PC-3 (cell line): Measurements from ENCODE around the gene ACADM. TPM values are rescaled to one million over a fixed set of nuclear protein-coding genes. Genes with fewer than 3 reads are reported as not detected.
"Not testable (repeated sequence)": the region's sequence is repeated elsewhere in the genome, so short reads cannot be mapped to it uniquely, and the experiment has no call there.

ENCODE experiments used
- ATAC-seq: fragments of 200-7000 bp; cut with Tn5 transposase; 2 replicates; pipeline ENCODE4 v1.9.1; 2020; ENCODE audit warnings: mild to moderate bottlenecking, moderate library complexity
- BruUV-seq: library from RNA; stranded (reverse); fragments of 400-500 nt; replicated peaks from 2 replicates; lab custom pipeline; 2021; lab: Mats Ljungman, UMichigan
- CTCF ChIA-PET: fragments of 300-600 bp; sonication (Branson Sonifier 250); formaldehyde crosslinking; loops from one replicate; lab custom pipeline; 2022; ENCODE audit warnings: antibody characterized with exemption; lab: Charles Lee
- POLR2A ChIA-PET: fragments of 300-600 bp; sonication (Branson Sonifier 250); formaldehyde crosslinking; loops from one replicate; lab custom pipeline; 2022; ENCODE audit warnings: antibody characterized with exemption; ENCODE audit not compliant: unreplicated experiment; lab: Charles Lee
- DNase-seq: peaks from one replicate; pipeline ENCODE4 v3.0.0-alpha.2; 2015
- H2AFZ ChIP-seq: fragments of 300-600 bp; sonication (generic); 2 replicates; pipeline ENCODE4 v1.6.0; 2016; ENCODE audit warnings: antibody characterized with exemption, low read length
- H3F3A ChIP-seq: fragments of 300-600 bp; sonication (generic); one replicate; pipeline ENCODE4 v1.6.0; 2017; ENCODE audit warnings: antibody characterized with exemption, low read length, control low read depth, mild to moderate bottlenecking; ENCODE audit not compliant: unreplicated experiment
- H3K27ac ChIP-seq: fragments of 300-600 bp; sonication (generic); 2 replicates; pipeline ENCODE4 v1.5.1; 2016; ENCODE audit warnings: mild to moderate bottlenecking, low read length
- H3K27me3 ChIP-seq: fragments of 300-600 bp; sonication (generic); 2 replicates; pipeline ENCODE4 v1.6.1; 2016; ENCODE audit warnings: low read length, mixed read lengths
- H3K36me3 ChIP-seq: fragments of 300-600 bp; sonication (generic); 2 replicates; pipeline ENCODE4 v1.6.1; 2016; ENCODE audit warnings: low read depth, mixed run types, low read length, mixed read lengths
- H3K4me1 ChIP-seq: fragments of 300-600 bp; sonication (generic); 2 replicates; pipeline ENCODE4 v1.5.1; 2016; ENCODE audit warnings: low read length; ENCODE audit not compliant: insufficient read depth
- H3K4me2 ChIP-seq: fragments of 300-600 bp; sonication (generic); 2 replicates; pipeline ENCODE4 v1.6.0; 2016; ENCODE audit warnings: low read length
- H3K4me3 ChIP-seq: fragments of 300-600 bp; sonication (generic); 2 replicates; pipeline ENCODE4 v1.5.1; 2016; ENCODE audit warnings: mild to moderate bottlenecking, low read length, mixed read lengths
- H3K79me2 ChIP-seq: fragments of 300-600 bp; sonication (generic); 2 replicates; pipeline ENCODE4 v1.6.1; 2017; ENCODE audit warnings: low read length, mixed read lengths
- H3K9ac ChIP-seq: fragments of 300-600 bp; sonication (generic); 2 replicates; pipeline ENCODE4 v1.6.0; 2016; ENCODE audit warnings: mild to moderate bottlenecking, low read length
- H3K9me2 ChIP-seq: fragments of 300-600 bp; sonication (generic); replicated peaks from 2 replicates; pipeline ENCODE4 v1.6.1; 2016; ENCODE audit warnings: mixed run types, low read length, mixed read lengths
- H3K9me3 ChIP-seq: fragments of 300-600 bp; sonication (generic); 2 replicates; pipeline ENCODE4 v1.6.1; 2016; ENCODE audit warnings: low read length, mixed read lengths
- H4K20me1 ChIP-seq: fragments of 300-600 bp; sonication (generic); 2 replicates; pipeline ENCODE4 v1.6.1; 2016; ENCODE audit warnings: low read length, mixed read lengths
- EZH2 ChIP-seq: fragments of 300-600 bp; sonication (generic); IDR thresholded peaks from one replicate; pipeline ENCODE4 v1.6.1; 2017; ENCODE audit warnings: antibody characterized with exemption, mild to moderate bottlenecking, low read length; ENCODE audit not compliant: unreplicated experiment
- EZH2phosphoT487 ChIP-seq: fragments of 300-600 bp; sonication (generic); IDR thresholded peaks from 2 replicates; pipeline ENCODE4 v1.6.1; 2018; ENCODE audit warnings: mild to moderate bottlenecking, antibody characterized with exemption, low read length, borderline replicate concordance
- intact Hi-C: fragments of 100-400 bp; cut with micrococcal nuclease; formaldehyde crosslinking; loops from 2 replicates; pipeline ENCODE4 v1.9.0; 2023
- total RNA-seq: library from RNA; depleted of rRNA; stranded (reverse); fragments of >200 nt; gene quantifications from 2 replicates; pipeline ENCODE4 v1.2.3, GENCODE V29; 2014
- TF ChIP-seq, protein P1 (sequence below): fragments of 300-600 bp; sonication (generic); conservative IDR thresholded peaks from 2 replicates; pipeline ENCODE4 v1.5.1; 2017; ENCODE audit warnings: antibody characterized with exemption, low read depth, mild to moderate bottlenecking, low read length

Gene ACADM
- total RNA-seq, 1 experiment from 2014 or later, result 25.0 TPM

DNA sequence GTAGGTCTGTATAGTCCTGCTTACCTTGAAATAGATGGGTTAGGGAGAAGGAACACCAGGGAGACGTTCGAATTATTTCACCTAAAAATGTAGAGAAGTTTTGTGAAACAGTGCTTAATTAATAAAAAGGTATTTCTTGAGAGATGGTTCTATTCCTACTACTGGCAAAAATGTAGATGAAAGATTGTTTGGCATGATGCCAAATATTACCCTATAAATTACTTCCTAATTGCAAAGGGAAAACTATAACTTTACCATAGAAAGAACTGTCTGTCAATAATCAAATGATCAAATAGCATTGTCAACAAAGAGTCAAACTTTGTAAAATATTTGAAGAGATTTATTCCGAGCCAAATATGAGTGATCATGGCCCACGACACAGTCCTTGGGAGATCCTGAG is 4.2 kb upstream of the ACADM start:
- no peak for ATAC-seq

DNA sequence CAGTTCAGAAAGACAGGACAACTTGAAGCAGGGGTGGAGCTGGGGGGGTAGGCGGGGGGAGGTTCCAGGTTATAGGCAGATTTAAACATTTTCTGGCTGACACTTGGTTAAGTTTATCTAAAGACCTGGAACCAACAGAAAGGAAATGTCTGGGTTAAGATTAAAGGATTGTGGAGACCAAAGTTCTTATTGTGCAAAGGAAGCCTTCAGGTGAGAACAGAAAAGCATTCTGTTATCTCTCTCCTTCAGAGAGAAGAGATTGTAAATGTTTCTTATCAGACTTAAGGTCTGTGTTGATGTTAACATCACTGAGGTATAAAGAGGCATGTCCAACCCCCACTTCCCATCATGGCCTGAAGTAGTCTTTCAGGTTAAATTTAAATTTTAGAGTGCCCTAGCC is 3.7 kb upstream of the ACADM start:
- intact Hi-C loops, result no loop called here
- ATAC-seq (no peak), DNase-seq (no peak)
- POLR2A ChIA-PET, result no interaction called here
- no peaks in the 10 kb centered on the region for H4K20me1 ChIP-seq
- TF ChIP-seq, protein P1, sequence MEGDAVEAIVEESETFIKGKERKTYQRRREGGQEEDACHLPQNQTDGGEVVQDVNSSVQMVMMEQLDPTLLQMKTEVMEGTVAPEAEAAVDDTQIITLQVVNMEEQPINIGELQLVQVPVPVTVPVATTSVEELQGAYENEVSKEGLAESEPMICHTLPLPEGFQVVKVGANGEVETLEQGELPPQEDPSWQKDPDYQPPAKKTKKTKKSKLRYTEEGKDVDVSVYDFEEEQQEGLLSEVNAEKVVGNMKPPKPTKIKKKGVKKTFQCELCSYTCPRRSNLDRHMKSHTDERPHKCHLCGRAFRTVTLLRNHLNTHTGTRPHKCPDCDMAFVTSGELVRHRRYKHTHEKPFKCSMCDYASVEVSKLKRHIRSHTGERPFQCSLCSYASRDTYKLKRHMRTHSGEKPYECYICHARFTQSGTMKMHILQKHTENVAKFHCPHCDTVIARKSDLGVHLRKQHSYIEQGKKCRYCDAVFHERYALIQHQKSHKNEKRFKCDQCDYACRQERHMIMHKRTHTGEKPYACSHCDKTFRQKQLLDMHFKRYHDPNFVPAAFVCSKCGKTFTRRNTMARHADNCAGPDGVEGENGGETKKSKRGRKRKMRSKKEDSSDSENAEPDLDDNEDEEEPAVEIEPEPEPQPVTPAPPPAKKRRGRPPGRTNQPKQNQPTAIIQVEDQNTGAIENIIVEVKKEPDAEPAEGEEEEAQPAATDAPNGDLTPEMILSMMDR, result no peak
- no peak overlapping the region for H3K4me2 ChIP-seq
- peaks cover 23% of the 10 kb centered on the region for H3K4me1 ChIP-seq
- no peak overlapping the region for H2AFZ ChIP-seq
- H3K9me3 ChIP-seq, result no peaks in the 10 kb centered on the region
- peaks cover 13% of the 10 kb centered on the region for H3K79me2 ChIP-seq
- no peak overlapping the region for H3K4me3 ChIP-seq
- H3K36me3 ChIP-seq, result no peaks in the 10 kb centered on the region
- no peaks in the 10 kb centered on the region for H3F3A ChIP-seq
- no peaks in the 10 kb centered on the region for H3K27me3 ChIP-seq
- no peak overlapping the region for H3K27ac ChIP-seq
- H3K9ac ChIP-seq, result no peak overlapping the region
- CTCF ChIA-PET, result no interaction called here
- no TSS peak for BruUV-seq
- H3K9me2 ChIP-seq, result no peaks in the 10 kb centered on the region

More for the DNA sequence above, 4.2 kb upstream of the ACADM start:
- Histone ChIP-seq H3K27me3 (no peaks in the 10 kb centered on the region), H4K20me1 (no peaks in the 10 kb centered on the region), H3K9me2 (no peaks in the 10 kb centered on the region), H3K4me1 (peaks cover 22% of the 10 kb centered on the region), H2AFZ (no peak overlapping the region), H3K4me2 (no peak overlapping the region), H3K36me3 (no peaks in the 10 kb centered on the region), H3K4me3 (no peak overlapping the region), H3K27ac (no peak overlapping the region), H3K79me2 (peaks cover 8% of the 10 kb centered on the region), H3K9me3 (no peaks in the 10 kb centered on the region), H3F3A (no peaks in the 10 kb centered on the region), H3K9ac (no peak overlapping the region)
- ChIA-PET CTCF (no interaction called here), POLR2A (no interaction called here)
- no TSS peak for BruUV-seq
- DNase-seq, result no peak
- TF ChIP-seq, protein P1, result no peak
- TF ChIP-seq EZH2phosphoT487 (no peak), EZH2 (no peak)
- intact Hi-C loops, result no loop called here

DNA sequence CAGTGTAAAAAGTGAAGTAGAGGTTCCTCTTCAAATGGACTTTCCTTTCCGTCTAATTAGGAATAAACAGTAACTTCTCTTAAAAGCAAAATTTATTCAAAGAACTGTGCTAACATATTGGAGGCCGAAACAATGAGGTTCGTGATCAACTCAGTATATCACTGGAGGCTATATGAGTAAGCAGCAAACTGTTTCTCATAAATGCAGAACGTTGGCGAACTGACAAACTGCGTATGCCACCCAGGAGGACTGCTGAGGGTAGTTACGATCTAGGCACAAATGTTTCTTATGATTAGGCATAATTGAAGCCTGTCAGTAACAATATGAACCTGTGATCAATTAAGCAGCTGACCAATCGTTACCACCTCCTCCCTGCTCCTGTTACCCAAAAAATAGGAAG is 2.3 kb upstream of the ACADM start:
- peak overlapping the region; percentile 67 for H3K4me2 ChIP-seq
- H2AFZ ChIP-seq, result peak overlapping the region; percentile 71
- CTCF ChIA-PET, result not testable (repeated sequence)

More for the DNA sequence above, 2.3 kb upstream of the ACADM start:
- peaks cover 31% of the 10 kb centered on the region for H3K4me1 ChIP-seq
- H3K9me3 ChIP-seq, intact Hi-C loops, ATAC-seq, H4K20me1 ChIP-seq, H3K9me2 ChIP-seq, H3K4me3 ChIP-seq, H3K27me3 ChIP-seq, BruUV-seq, POLR2A ChIA-PET, H3F3A ChIP-seq, H3K9ac ChIP-seq, H3K36me3 ChIP-seq: not testable (repeated sequence)
- DNase-seq, result peak; percentile 92
- peak overlapping the region; percentile 37 for H3K27ac ChIP-seq
- H3K79me2 ChIP-seq, result peaks cover 27% of the 10 kb centered on the region
